HEK293 (cell line): ENCODE measurements around the gene NXN.

Experiments
- CTCF ChIA-PET: fragments of 350-600 bp; formaldehyde crosslinking; extraction: SDS; loops from one replicate; lab custom pipeline; 2021; ENCODE audit warnings: antibody characterized with exemption; lab: Yijun Ruan, JAX
- POLR2A ChIA-PET: fragments of 300-600 bp; formaldehyde crosslinking; extraction: SDS; loops from one replicate; lab custom pipeline; 2020; ENCODE audit warnings: antibody characterized with exemption, inconsistent platforms; lab: Yijun Ruan, JAX
- H3K27ac ChIP-seq: fragments of 200-500 bp; sonication (Bioruptor generic); 2 replicates; pipeline ENCODE4 v1.5.1; 2014; ENCODE audit warnings: low read depth, low read length, control low read depth, inconsistent platforms; ENCODE audit errors: extremely low read depth
- H3K36me3 ChIP-seq, 2 experiments: fragments of 200-500 bp in 1 of 2; sonication (Bioruptor generic) in 1 of 2; 1 replicate in 1 of 2; 2 replicates in 1 of 2; pipeline ENCODE4 v1.5.1; 2014 to 2017; ENCODE audit warnings: inconsistent platforms in 2 of 2, low read length in 2 of 2; ENCODE audit not compliant: control insufficient read depth in 2 of 2, insufficient read depth in 1 of 2
- H3K4me1 ChIP-seq: fragments of 200-500 bp; sonication (Bioruptor generic); 2 replicates; pipeline ENCODE4 v1.5.1; 2014; ENCODE audit warnings: mild to moderate bottlenecking, low read length, inconsistent platforms; ENCODE audit not compliant: control insufficient read depth, insufficient read depth
- H3K4me3 ChIP-seq: 2 replicates; pipeline ENCODE4 v1.5.1; 2011; ENCODE audit warnings: low read depth, mild to moderate bottlenecking, control low read depth, low read length, moderate library complexity
- H3K9me3 ChIP-seq: fragments of 200-500 bp; sonication (Bioruptor generic); 2 replicates; pipeline ENCODE4 v1.5.1; 2014; ENCODE audit warnings: low read depth, low read length, inconsistent platforms; ENCODE audit not compliant: control insufficient read depth, insufficient read depth
- BCL11A ChIP-seq: fragments of 450-650 bp; formaldehyde crosslinking; IDR thresholded peaks from 2 replicates; pipeline ENCODE4 v1.5.1; 2016; ENCODE audit warnings: low read depth, missing biosample characterization, missing genetic modification characterization
- EGR2 ChIP-seq: fragments of 450-650 bp; formaldehyde crosslinking; IDR thresholded peaks from 2 replicates; pipeline ENCODE4 v1.5.1; 2016; ENCODE audit warnings: low read depth, missing biosample characterization, missing genetic modification characterization
- HOXA7 ChIP-seq: sonication (generic); formaldehyde crosslinking; IDR thresholded peaks from 2 replicates; pipeline ENCODE4 v1.8.1; 2022; ENCODE audit warnings: missing genetic modification reagents, borderline replicate concordance
- HOXD13 ChIP-seq: sonication (generic); formaldehyde crosslinking; IDR thresholded peaks from 2 replicates; pipeline ENCODE4 v1.8.0; 2022; ENCODE audit warnings: missing genetic modification reagents, borderline replicate concordance
- KLF17 ChIP-seq: fragments of 450-650 bp; formaldehyde crosslinking; IDR thresholded peaks from 2 replicates; pipeline ENCODE4 v1.5.1; 2016; ENCODE audit warnings: missing biosample characterization, missing genetic modification characterization
- MYNN ChIP-seq: fragments of 450-650 bp; formaldehyde crosslinking; IDR thresholded peaks from 2 replicates; pipeline ENCODE4 v1.5.1; 2016; ENCODE audit warnings: missing biosample characterization, missing genetic modification characterization, borderline replicate concordance
- MZF1 ChIP-seq: fragments of 450-650 bp; formaldehyde crosslinking; IDR thresholded peaks from 2 replicates; pipeline ENCODE4 v1.5.1; 2017; ENCODE audit warnings: missing biosample characterization, missing genetic modification characterization, borderline replicate concordance
- OSR2 ChIP-seq: fragments of 450-650 bp; formaldehyde crosslinking; IDR thresholded peaks from 2 replicates; pipeline ENCODE4 v1.5.1; 2016; ENCODE audit warnings: missing biosample characterization, missing genetic modification characterization
- PATZ1 ChIP-seq: fragments of 450-650 bp; formaldehyde crosslinking; IDR thresholded peaks from 2 replicates; pipeline ENCODE4 v1.5.1; 2016; ENCODE audit warnings: missing biosample characterization, missing genetic modification characterization
- PRDM1 ChIP-seq: fragments of 450-650 bp; formaldehyde crosslinking; IDR thresholded peaks from 2 replicates; pipeline ENCODE4; 2016; ENCODE audit warnings: missing biosample characterization, missing genetic modification characterization
- SP7 ChIP-seq: fragments of 450-650 bp; formaldehyde crosslinking; IDR thresholded peaks from 2 replicates; pipeline ENCODE4 v1.5.1; 2016; ENCODE audit warnings: missing biosample characterization, missing genetic modification characterization
- ZBTB1 ChIP-seq: fragments of 450-650 bp; formaldehyde crosslinking; IDR thresholded peaks from 2 replicates; pipeline ENCODE4 v1.5.1; 2016; ENCODE audit warnings: missing biosample characterization, missing genetic modification characterization
- ZFHX2 ChIP-seq: fragments of 450-650 bp; formaldehyde crosslinking; conservative IDR thresholded peaks from 2 replicates; pipeline ENCODE4 v1.5.1; 2016; ENCODE audit warnings: missing biosample characterization, missing genetic modification characterization
- ZFP37 ChIP-seq: fragments of 450-650 bp; formaldehyde crosslinking; IDR thresholded peaks from 2 replicates; pipeline ENCODE4 v1.5.1; 2016; ENCODE audit warnings: missing biosample characterization, missing genetic modification characterization
- ZFP41 ChIP-seq: fragments of 450-650 bp; formaldehyde crosslinking; IDR thresholded peaks from 2 replicates; pipeline ENCODE4 v1.5.1; 2016; ENCODE audit warnings: missing biosample characterization, missing genetic modification characterization, borderline replicate concordance
- ZIC2 ChIP-seq: fragments of 450-650 bp; formaldehyde crosslinking; IDR thresholded peaks from 2 replicates; pipeline ENCODE4 v1.5.1; 2016; ENCODE audit warnings: missing biosample characterization, missing genetic modification characterization
- ZNF121 ChIP-seq: fragments of 450-650 bp; formaldehyde crosslinking; IDR thresholded peaks from 2 replicates; pipeline ENCODE4 v1.5.1; 2016; ENCODE audit warnings: missing biosample characterization, missing genetic modification characterization
- ZNF133 ChIP-seq: fragments of 450-650 bp; formaldehyde crosslinking; IDR thresholded peaks from 2 replicates; pipeline ENCODE4 v1.5.1; 2016; ENCODE audit warnings: missing biosample characterization, missing genetic modification characterization
- ZNF157 ChIP-seq: fragments of 450-650 bp; formaldehyde crosslinking; IDR thresholded peaks from 2 replicates; pipeline ENCODE4 v1.5.1; 2016; ENCODE audit warnings: missing biosample characterization, missing genetic modification characterization
- ZNF169 ChIP-seq: fragments of 450-650 bp; formaldehyde crosslinking; IDR thresholded peaks from 2 replicates; pipeline ENCODE4 v1.5.1; 2016; ENCODE audit warnings: missing biosample characterization, missing genetic modification characterization
- ZNF184 ChIP-seq: fragments of 450-650 bp; IDR thresholded peaks from 2 replicates; pipeline ENCODE4 v1.5.1; 2018; ENCODE audit warnings: missing biosample characterization, mild to moderate bottlenecking, missing genetic modification characterization
- ZNF292 ChIP-seq: fragments of 450-650 bp; formaldehyde crosslinking; IDR thresholded peaks from 2 replicates; pipeline ENCODE4 v1.5.1; 2016; ENCODE audit warnings: low read depth, missing biosample characterization, missing genetic modification characterization, borderline replicate concordance
- ZNF335 ChIP-seq: fragments of 450-650 bp; formaldehyde crosslinking; conservative IDR thresholded peaks from 2 replicates; pipeline ENCODE4 v1.5.1; 2016; ENCODE audit warnings: missing biosample characterization, missing genetic modification characterization
- ZNF341 ChIP-seq: fragments of 450-650 bp; formaldehyde crosslinking; IDR thresholded peaks from 2 replicates; pipeline ENCODE4; 2016; ENCODE audit warnings: low read depth, missing biosample characterization, missing genetic modification characterization
- ZNF37A ChIP-seq: fragments of 450-650 bp; IDR thresholded peaks from 2 replicates; pipeline ENCODE4 v1.5.1; 2018; ENCODE audit warnings: missing biosample characterization, missing genetic modification characterization
- ZNF433 ChIP-seq: fragments of 450-650 bp; formaldehyde crosslinking; IDR thresholded peaks from 2 replicates; pipeline ENCODE4 v1.5.1; 2016; ENCODE audit warnings: missing biosample characterization, missing genetic modification characterization, low read depth
- ZNF561 ChIP-seq: fragments of 450-650 bp; IDR thresholded peaks from 2 replicates; pipeline ENCODE4 v1.5.1; 2018; ENCODE audit warnings: missing biosample characterization, missing genetic modification characterization, borderline replicate concordance
- ZNF596 ChIP-seq: fragments of 450-650 bp; IDR thresholded peaks from 2 replicates; pipeline ENCODE4 v1.5.0; 2018; ENCODE audit warnings: missing biosample characterization, mild to moderate bottlenecking, missing genetic modification characterization, moderate library complexity
- ZNF610 ChIP-seq: fragments of 450-650 bp; formaldehyde crosslinking; IDR thresholded peaks from 2 replicates; pipeline ENCODE4 v1.5.1; 2016; ENCODE audit warnings: missing biosample characterization, missing genetic modification characterization, borderline replicate concordance
- ZNF621 ChIP-seq: fragments of 450-650 bp; formaldehyde crosslinking; IDR thresholded peaks from 2 replicates; pipeline ENCODE4 v1.5.1; 2017; ENCODE audit warnings: missing biosample characterization, missing genetic modification characterization
- ZNF707 ChIP-seq: fragments of 450-650 bp; formaldehyde crosslinking; IDR thresholded peaks from 2 replicates; pipeline ENCODE4 v1.5.1; 2016; ENCODE audit warnings: missing biosample characterization, missing genetic modification characterization
- ZNF792 ChIP-seq: fragments of 450-650 bp; formaldehyde crosslinking; IDR thresholded peaks from 2 replicates; pipeline ENCODE4 v1.5.1; 2016; ENCODE audit warnings: missing biosample characterization, missing genetic modification characterization

Gene NXN

GRCh38 chr17:753418-753817 lies 226.2 kb downstream of the NXN start:
- no peak for TF ChIP-seq ZNF792
- TF ChIP-seq ZNF610 (tag by site-specific recombination): no peak
- TF ChIP-seq HOXD13 (CRISPR knock-in tag): no peak
- TF ChIP-seq ZNF707: no peak
- no peak for TF ChIP-seq ZNF37A (tag by site-specific recombination)
- ChIA-PET POLR2A (interaction anchor here (0.9 to 1.3 kb wide), 2 partner anchors 9 to 35 kb away, joined by 3 read pairs; no protein-coding TSS in a partner anchor), CTCF (interaction anchor here (0.9 to 1.5 kb wide), 7 partner anchors 10 to 349 kb away, joined by 3 to 5 read pairs (median 4); partner anchors contain the start of genes NXN and VPS53)
- Histone ChIP-seq H3K27ac (no peak overlapping the region), H3K4me1 (peaks cover 3% of the 10 kb centered on the region; the same call in 1 of the 2 replicates), H3K9me3 (no peaks in the 10 kb centered on the region), H3K4me3 (no peak overlapping the region), H3K36me3 (peaks cover 10 to 40% of the 10 kb centered on the region in 2 experiments)

- H3K9me3 ChIP-seq: no peaks in the 10 kb centered on the region
- ChIA-PET CTCF (interaction anchor here (0.6 to 1.5 kb wide), 19 partner anchors 9 to 348 kb away, joined by 3 to 5 read pairs (median 3); partner anchors contain the start of genes NXN and VPS53), POLR2A (interaction anchor here (0.5 to 1.3 kb wide), 7 partner anchors 9 to 787 kb away, joined by 3 to 7 read pairs (median 3); no protein-coding TSS in a partner anchor)
- peaks cover 3% of the 10 kb centered on the region; the same call in 1 of the 2 replicates for H3K4me1 ChIP-seq
- H3K36me3 ChIP-seq: peaks cover 10 to 42% of the 10 kb centered on the region in 2 experiments; a peak in 2 of 3 replicates
- H3K4me3 ChIP-seq: peak overlapping the region; percentile 65
- H3K27ac ChIP-seq: peak overlapping the region; percentile 90
- peak; percentile 34; the same call in 1 of the 2 replicates for TF ChIP-seq EGR2 (tag by site-specific recombination)
- no peak for TF ChIP-seq PRDM1 (tag by site-specific recombination)
- no peak; the same call in none of the 2 replicates for TF ChIP-seq ZFP37
- TF ChIP-seq BCL11A: no peak
- peak; percentile 61 for TF ChIP-seq ZNF341 (tag by site-specific recombination)
- no peak for TF ChIP-seq ZBTB1 (tag by site-specific recombination)
- no peak for TF ChIP-seq ZNF433 (tag by site-specific recombination)
- TF ChIP-seq ZNF292 (tag by site-specific recombination): no peak
- TF ChIP-seq PATZ1: peak; percentile 14; the same call in 1 of the 2 replicates
- no peak for TF ChIP-seq ZNF621 (tag by site-specific recombination)
- no peak for TF ChIP-seq MZF1 (tag by site-specific recombination)
- TF ChIP-seq MYNN (tag by site-specific recombination): no peak
- no peak for TF ChIP-seq ZNF184 (tag by site-specific recombination)
- TF ChIP-seq ZNF121 (tag by site-specific recombination): no peak; the same call in 1 of the 2 replicates
- TF ChIP-seq ZFP41 (tag by site-specific recombination): no peak
- TF ChIP-seq ZNF157 (tag by site-specific recombination): no peak
- TF ChIP-seq ZNF596 (tag by site-specific recombination): no peak
- TF ChIP-seq ZNF133 (tag by site-specific recombination): no peak
- no peak for TF ChIP-seq OSR2 (tag by site-specific recombination)
- no peak for TF ChIP-seq ZIC2
- TF ChIP-seq ZFHX2: peak; percentile 18; the same call in 1 of the 2 replicates
- no peak for TF ChIP-seq HOXA7 (CRISPR knock-in tag)
- peak; percentile 17; the same call in 1 of the 2 replicates for TF ChIP-seq ZNF335
- TF ChIP-seq SP7 (tag by site-specific recombination): no peak
- no peak for TF ChIP-seq ZNF561
- TF ChIP-seq KLF17 (tag by site-specific recombination): no peak
- no peak for TF ChIP-seq ZNF169 (tag by site-specific recombination)
Observed at GRCh38 chr17:752620-753219, 226.9 kb downstream of the NXN start.
